SH-SY5Y (cell line): ENCODE results near the gene NINL.

Experiments used
- GATA2 ChIP-seq: IDR thresholded peaks from 2 replicates; pipeline ENCODE4 v1.6.1; 2011; ENCODE audit warnings: mild to moderate bottlenecking, low read depth, low read length
- GATA3 ChIP-seq: IDR thresholded peaks from 2 replicates; pipeline ENCODE4 v1.6.1; 2011; ENCODE audit warnings: low read depth, mild to moderate bottlenecking, low read length, moderate library complexity

DNA sequence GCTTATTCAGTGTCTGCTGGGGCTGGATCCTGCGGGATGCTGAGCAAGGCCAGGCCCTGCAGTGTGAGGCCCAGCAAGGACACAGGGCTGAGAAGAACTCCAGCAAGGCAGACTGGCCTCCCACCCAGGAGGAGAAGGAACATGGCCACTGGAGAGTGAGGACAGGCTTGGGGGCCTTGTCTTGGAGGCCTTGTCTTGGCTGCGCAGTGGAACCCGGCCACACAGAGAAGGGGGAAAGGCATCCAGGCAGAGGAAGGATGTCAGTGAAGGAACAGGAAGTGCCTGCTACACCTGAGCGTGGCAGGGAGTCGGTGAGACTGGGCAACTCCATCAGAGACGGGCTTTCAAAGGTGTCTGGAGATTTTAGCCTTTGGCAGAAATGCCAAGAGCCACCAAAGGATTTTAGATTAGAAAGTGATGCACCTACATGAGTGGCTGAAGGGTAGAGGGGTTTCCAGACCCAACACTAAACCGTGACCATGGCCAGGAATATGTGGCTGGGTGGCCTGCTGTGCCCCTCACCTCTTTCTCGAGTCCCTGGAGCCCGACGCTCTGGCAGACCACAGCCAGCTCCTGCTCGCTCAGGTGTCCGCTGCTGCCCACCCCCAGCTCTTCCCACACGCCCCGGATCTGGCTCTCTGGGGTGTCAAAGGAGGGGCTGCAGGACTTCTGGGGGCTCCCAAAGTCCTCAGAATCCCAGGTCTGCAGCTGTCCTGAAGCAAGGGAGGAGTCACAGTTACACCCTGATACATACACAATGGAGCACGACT is 80.8 kb downstream of the NINL start:
- TF ChIP-seq GATA3 (no peak), GATA2 (no peak)
